ENCODE data around the gene ATF7IP. TPM values are rescaled to one million over a fixed set of nuclear protein-coding genes. Genes with fewer than 3 reads are reported as not detected.
"Not testable (repeated sequence)": the region's sequence is repeated elsewhere in the genome, so short reads cannot be mapped to it uniquely, and the experiment has no call there.

Gene ATF7IP
- 17.6 and 19.9 TPM in 2 replicates for total RNA-seq (2014; rRNA removed; shearing (Covaris generic))

GRCh38 chr12:14365294-14366208, at the start of gene ATF7IP:
Gene ATF7IP, plus strand, starts transcription at chr12:14365682. Its CDS starts 58,234 bp downstream, at chr12:14423916.
- Histone ChIP-seq H3K4me1 (replicated peaks) (peaks cover 5% of the 10 kb centered on the region; the same call in 1 of the 2 replicates), H3K36me3 (no peaks in the 10 kb centered on the region), H3K4me3 (peak within 1 kb of the TSS; percentile 62), H3K27ac (peak within 1 kb of the TSS; percentile 97), H3K9me3 (replicated peaks) (0 out of 2 replicates have a peak, but pooled peaks cover 3% of the 10 kb centered on the region), H3K27me3 (replicated peaks) (no peaks in the 10 kb centered on the region)
- DNase-seq (ENCODE audit: low read depth in 1 of 2, low spot score in 2 of 2): peak; percentile 94 to 95

- no peaks in the 10 kb centered on the region for H3K27me3 ChIP-seq (replicated peaks)
These were observed 47.9 kb upstream of the ATF7IP start for GRCh38 chr12:14317362-14318146.

GRCh38 chr12:14319704-14320427, 45.6 kb upstream of the ATF7IP start:
- not testable (repeated sequence) for H3K4me1 ChIP-seq (replicated peaks); H3K9me3 ChIP-seq (replicated peaks); H3K4me3 ChIP-seq; H3K27me3 ChIP-seq (replicated peaks); DNase-seq (ENCODE audit: low read depth in 1 of 2, low spot score in 2 of 2); H3K36me3 ChIP-seq; H3K27ac ChIP-seq

More at GRCh38 chr12:14317362-14318146, 47.9 kb upstream of the ATF7IP start:
- H3K9me3 ChIP-seq (replicated peaks): 0 out of 2 replicates have a peak, but pooled peaks cover 4% of the 10 kb centered on the region
- no peak for DNase-seq (ENCODE audit: low read depth in 1 of 2, low spot score in 2 of 2)
- no peaks in the 10 kb centered on the region for H3K36me3 ChIP-seq
- H3K4me1 ChIP-seq (replicated peaks): no peaks in the 10 kb centered on the region
- no peak overlapping the region for H3K27ac ChIP-seq
- H3K4me3 ChIP-seq: no peak overlapping the region

- Histone ChIP-seq H3K4me3 (no peak overlapping the region), H3K9me3 (replicated peaks) (no peaks in the 10 kb centered on the region), H3K27me3 (replicated peaks) (no peaks in the 10 kb centered on the region), H3K27ac (no peak overlapping the region), H3K36me3 (no peaks in the 10 kb centered on the region), H3K4me1 (replicated peaks) (no peaks in the 10 kb centered on the region)
- DNase-seq (ENCODE audit: low read depth in 1 of 2, low spot score in 2 of 2): no peak
These were observed 43.1 kb upstream of the ATF7IP start for GRCh38 chr12:14322403-14322802.

- no peaks in the 10 kb centered on the region for H3K36me3 ChIP-seq
- H3K27ac ChIP-seq: no peak overlapping the region
- no peaks in the 10 kb centered on the region for H3K9me3 ChIP-seq (replicated peaks)
- no peak overlapping the region for H3K4me3 ChIP-seq
- no peaks in the 10 kb centered on the region for H3K27me3 ChIP-seq (replicated peaks)
- no peak for DNase-seq (ENCODE audit: low read depth in 1 of 2, low spot score in 2 of 2)
- H3K4me1 ChIP-seq (replicated peaks): no peaks in the 10 kb centered on the region
These were observed 39.7 kb upstream of the ATF7IP start for GRCh38 chr12:14325716-14326343.

- no peaks in the 10 kb centered on the region for H3K27me3 ChIP-seq (replicated peaks)
- H3K27ac ChIP-seq: no peak overlapping the region
- no peak for DNase-seq (ENCODE audit: low read depth in 1 of 2, low spot score in 2 of 2)
These were observed 38.8 kb upstream of the ATF7IP start for GRCh38 chr12:14326699-14327098.

GRCh38 chr12:14327711-14328110, 37.8 kb upstream of the ATF7IP start:
- H3K4me1 ChIP-seq (replicated peaks): no peaks in the 10 kb centered on the region
- no peaks in the 10 kb centered on the region for H3K9me3 ChIP-seq (replicated peaks)
- H3K27ac ChIP-seq: no peak overlapping the region
- H3K4me3 ChIP-seq: no peak overlapping the region
- H3K27me3 ChIP-seq (replicated peaks): no peaks in the 10 kb centered on the region
- no peaks in the 10 kb centered on the region for H3K36me3 ChIP-seq
- no peak for DNase-seq (ENCODE audit: low read depth in 1 of 2, low spot score in 2 of 2)

More at GRCh38 chr12:14326699-14327098, 38.8 kb upstream of the ATF7IP start:
- no peaks in the 10 kb centered on the region for H3K4me1 ChIP-seq (replicated peaks)
- no peak overlapping the region for H3K4me3 ChIP-seq
- H3K9me3 ChIP-seq (replicated peaks): no peaks in the 10 kb centered on the region
- H3K36me3 ChIP-seq: no peaks in the 10 kb centered on the region

- Histone ChIP-seq H3K4me1 (replicated peaks) (no peaks in the 10 kb centered on the region), H3K4me3 (no peak overlapping the region), H3K27ac (no peak overlapping the region), H3K27me3 (replicated peaks) (no peaks in the 10 kb centered on the region), H3K9me3 (replicated peaks) (no peaks in the 10 kb centered on the region), H3K36me3 (no peaks in the 10 kb centered on the region)
- no peak for DNase-seq (ENCODE audit: low read depth in 1 of 2, low spot score in 2 of 2)
These were observed 33.0 kb upstream of the ATF7IP start for GRCh38 chr12:14332482-14332881.

- no peak overlapping the region for H3K4me3 ChIP-seq
- H3K4me1 ChIP-seq (replicated peaks): no peaks in the 10 kb centered on the region
- H3K27me3 ChIP-seq (replicated peaks): no peaks in the 10 kb centered on the region
- no peaks in the 10 kb centered on the region for H3K36me3 ChIP-seq
- DNase-seq (ENCODE audit: low read depth in 1 of 2, low spot score in 2 of 2): no peak
- no peak overlapping the region for H3K27ac ChIP-seq
- no peaks in the 10 kb centered on the region for H3K9me3 ChIP-seq (replicated peaks)
These were observed 25.1 kb upstream of the ATF7IP start for GRCh38 chr12:14340371-14340770.

GRCh38 chr12:14351524-14351923, 14.0 kb upstream of the ATF7IP start:
- H3K36me3 ChIP-seq; H3K4me1 ChIP-seq (replicated peaks); H3K27me3 ChIP-seq (replicated peaks); H3K4me3 ChIP-seq; H3K9me3 ChIP-seq (replicated peaks); H3K27ac ChIP-seq; DNase-seq (ENCODE audit: low read depth in 1 of 2, low spot score in 2 of 2): not testable (repeated sequence)

GRCh38 chr12:14352066-14352465, 13.4 kb upstream of the ATF7IP start:
- H3K27ac ChIP-seq; H3K4me3 ChIP-seq; DNase-seq (ENCODE audit: low read depth in 1 of 2, low spot score in 2 of 2); H3K27me3 ChIP-seq (replicated peaks); H3K4me1 ChIP-seq (replicated peaks); H3K9me3 ChIP-seq (replicated peaks); H3K36me3 ChIP-seq: not testable (repeated sequence)

GRCh38 chr12:14354665-14355064, 10.8 kb upstream of the ATF7IP start:
- not testable (repeated sequence) for H3K9me3 ChIP-seq (replicated peaks); H3K36me3 ChIP-seq; H3K4me1 ChIP-seq (replicated peaks); DNase-seq (ENCODE audit: low read depth in 1 of 2, low spot score in 2 of 2); H3K27ac ChIP-seq; H3K4me3 ChIP-seq; H3K27me3 ChIP-seq (replicated peaks)

- DNase-seq (ENCODE audit: low read depth in 1 of 2, low spot score in 2 of 2): no peak
- Histone ChIP-seq H3K27ac (no peak overlapping the region), H3K36me3 (no peaks in the 10 kb centered on the region)
These were observed 9.3 kb upstream of the ATF7IP start for GRCh38 chr12:14356147-14356546.

More at GRCh38 chr12:14356147-14356546, 9.3 kb upstream of the ATF7IP start:
- Histone ChIP-seq H3K27me3 (replicated peaks) (no peaks in the 10 kb centered on the region), H3K4me1 (replicated peaks) (no peaks in the 10 kb centered on the region), H3K9me3 (replicated peaks) (no peaks in the 10 kb centered on the region; the same call in none of the 2 replicates), H3K4me3 (no peak overlapping the region)
